Osteocyte (in vitro differentiated cells): ENCODE data around the gene CDH23. TPM values are rescaled to one million over a fixed set of nuclear protein-coding genes. Genes with fewer than 3 reads are reported as not detected.

ENCODE experiments used
- DNase-seq: peaks from one replicate; pipeline ENCODE4 v3.0.0; 2021; ENCODE audit warnings: mixed read lengths; ENCODE audit not compliant: unreplicated experiment; ENCODE audit errors: extremely low spot score
- H3K27ac Mint-ChIP-seq: one replicate; pipeline ENCODE4 v1.8.0; 2021; ENCODE audit warnings: mild to moderate bottlenecking, mixed read lengths; ENCODE audit not compliant: unreplicated experiment
- H3K27me3 Mint-ChIP-seq: one replicate; pipeline ENCODE4 v1.8.0; 2021; ENCODE audit warnings: mixed read lengths; ENCODE audit not compliant: unreplicated experiment
- H3K36me3 Mint-ChIP-seq: one replicate; pipeline ENCODE4 v1.8.0; 2021; ENCODE audit warnings: mixed read lengths; ENCODE audit not compliant: unreplicated experiment
- H3K4me1 Mint-ChIP-seq: one replicate; pipeline ENCODE4 v1.8.0; 2021; ENCODE audit warnings: mixed read lengths; ENCODE audit not compliant: unreplicated experiment
- H3K4me3 Mint-ChIP-seq: one replicate; pipeline ENCODE4 v1.8.0; 2021; ENCODE audit warnings: mild to moderate bottlenecking, moderate library complexity, mixed read lengths; ENCODE audit not compliant: unreplicated experiment
- H3K9me3 Mint-ChIP-seq: one replicate; pipeline ENCODE4 v1.8.0; 2021; ENCODE audit warnings: mixed read lengths; ENCODE audit not compliant: unreplicated experiment
- CTCF ChIP-seq: fragments of 200-600 bp; sonication (generic); IDR thresholded peaks from 2 replicates; pipeline ENCODE4 v1.5.0; 2021; ENCODE audit warnings: antibody characterized with exemption, mild to moderate bottlenecking, moderate library complexity
- total RNA-seq: library from RNA; stranded (reverse); gene quantifications from 2 replicates; pipeline ENCODE4 v1.2.1, GENCODE V29; 2021

Gene CDH23
- total RNA-seq, 1 donor from 2014 or later = not detected

GRCh38 chr10:71397296-71398212, 834 bp downstream of the CDH23 start:
- H3K27me3 Mint-ChIP-seq = peaks cover 78% of the 10 kb centered on the region
- TF ChIP-seq CTCF = no peak
- no peak overlapping the region for H3K4me3 Mint-ChIP-seq

GRCh38 chr10:71398976-71399375, 2.3 kb downstream of the CDH23 start:
- Mint-ChIP-seq H3K27me3 (peaks cover 65% of the 10 kb centered on the region), H3K4me1 (peaks cover 8% of the 10 kb centered on the region), H3K9me3 (no peaks in the 10 kb centered on the region), H3K27ac (no peak overlapping the region), H3K36me3 (no peaks in the 10 kb centered on the region), H3K4me3 (no peak overlapping the region)
- no peak for TF ChIP-seq CTCF
- DNase-seq = peak; percentile 44

More at GRCh38 chr10:71397296-71398212, 834 bp downstream of the CDH23 start:
- peak; percentile 80 for DNase-seq
- Mint-ChIP-seq H3K27ac (no peak overlapping the region), H3K36me3 (no peaks in the 10 kb centered on the region), H3K4me1 (peaks cover 8% of the 10 kb centered on the region), H3K9me3 (no peaks in the 10 kb centered on the region)

GRCh38 chr10:71399946-71400345, 3.2 kb downstream of the CDH23 start:
- no peaks in the 10 kb centered on the region for H3K9me3 Mint-ChIP-seq
- H3K4me3 Mint-ChIP-seq = no peak overlapping the region
- peak; percentile 66 for DNase-seq
- peaks cover 69% of the 10 kb centered on the region for H3K27me3 Mint-ChIP-seq
- H3K36me3 Mint-ChIP-seq = no peaks in the 10 kb centered on the region
- no peak for TF ChIP-seq CTCF
- H3K27ac Mint-ChIP-seq = no peak overlapping the region
- peaks cover 8% of the 10 kb centered on the region for H3K4me1 Mint-ChIP-seq

- Mint-ChIP-seq H3K4me3 (no peak overlapping the region), H3K36me3 (no peaks in the 10 kb centered on the region), H3K4me1 (peaks cover 7% of the 10 kb centered on the region), H3K27me3 (peaks cover 65% of the 10 kb centered on the region), H3K27ac (no peak overlapping the region), H3K9me3 (no peaks in the 10 kb centered on the region)
- no peak for TF ChIP-seq CTCF
- peak; percentile 76 for DNase-seq
These were observed 4.3 kb downstream of the CDH23 start for GRCh38 chr10:71401056-71401455.

GRCh38 chr10:71402005-71402404, 5.3 kb downstream of the CDH23 start:
- Mint-ChIP-seq H3K4me1 (peaks cover 7% of the 10 kb centered on the region), H3K27me3 (peaks cover 72% of the 10 kb centered on the region), H3K9me3 (no peaks in the 10 kb centered on the region), H3K27ac (no peak overlapping the region), H3K4me3 (no peak overlapping the region), H3K36me3 (no peaks in the 10 kb centered on the region)
- TF ChIP-seq CTCF = no peak
- peak; percentile 32 for DNase-seq
